Medulla oblongata (tissue), 1 donor: ENCODE measurements around the gene STK39.
"Not testable (repeated sequence)": the region's sequence is repeated elsewhere in the genome, so short reads cannot be mapped to it uniquely, and the experiment has no call there.

Experiments used
- DNase-seq: peaks from one replicate; pipeline ENCODE4 v3.0.0-alpha.2; 2015; ENCODE audit errors: extremely low spot score

STK39 gene

DNA sequence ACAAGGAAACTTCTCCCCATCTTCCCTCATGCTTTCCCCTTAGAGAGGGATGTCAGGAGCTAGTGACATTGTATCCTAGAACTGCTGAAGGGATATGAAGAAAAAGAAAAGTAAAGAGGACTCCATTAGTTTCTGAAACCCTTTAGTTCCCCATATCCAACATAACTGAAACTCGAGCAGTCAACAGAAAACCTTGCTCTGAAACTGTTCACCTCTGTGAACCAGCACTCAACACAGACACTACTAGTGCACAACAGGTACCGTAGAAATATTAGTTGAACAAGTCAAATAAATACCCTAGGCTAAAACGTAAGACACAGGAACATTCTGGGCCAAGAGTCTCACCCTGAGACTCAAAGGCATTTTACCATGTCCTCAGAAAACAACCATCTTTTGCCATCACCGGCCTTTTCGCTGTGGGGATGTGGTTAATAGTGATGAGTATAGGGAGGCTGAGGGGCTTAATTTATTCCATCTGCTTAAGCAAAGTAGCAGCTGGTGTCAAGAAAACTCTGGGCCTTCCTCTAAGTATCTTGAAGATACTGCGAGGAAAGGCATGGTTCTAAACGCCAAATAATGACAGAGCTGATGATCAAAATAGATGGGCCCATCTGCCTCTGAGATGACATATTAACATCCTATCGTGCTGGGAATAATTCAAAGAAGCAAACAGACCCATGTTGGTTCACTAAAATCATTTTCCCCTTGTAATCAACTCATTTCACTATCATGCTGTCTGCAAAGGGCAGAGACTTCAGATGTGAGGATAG lies 156.8 kb downstream of the STK39 start:
- no peak for DNase-seq

GRCh38 chr2:168089200-168089599 lies 158.2 kb downstream of the STK39 start:
- no peak for DNase-seq

DNA sequence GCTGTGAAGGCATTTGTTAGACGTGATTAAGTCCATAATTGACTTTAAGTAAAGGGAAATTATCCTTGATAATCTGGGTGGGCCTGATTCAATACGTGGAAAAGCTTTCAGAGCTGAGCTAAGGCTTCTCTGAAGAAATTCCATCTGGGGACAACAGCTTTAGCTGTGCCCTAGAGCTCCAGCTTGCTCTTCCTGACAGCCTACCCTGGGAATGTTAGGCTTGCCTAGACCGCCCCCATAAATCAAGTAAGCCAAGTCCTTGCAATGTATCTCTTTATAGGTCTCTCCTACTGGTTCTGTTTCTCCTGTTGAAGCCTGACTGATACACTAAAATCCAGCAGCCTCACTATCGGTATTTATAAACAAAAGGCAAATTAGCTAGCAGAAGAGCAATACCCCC lies 160.0 kb downstream of the STK39 start:
- no peak for DNase-seq

DNA sequence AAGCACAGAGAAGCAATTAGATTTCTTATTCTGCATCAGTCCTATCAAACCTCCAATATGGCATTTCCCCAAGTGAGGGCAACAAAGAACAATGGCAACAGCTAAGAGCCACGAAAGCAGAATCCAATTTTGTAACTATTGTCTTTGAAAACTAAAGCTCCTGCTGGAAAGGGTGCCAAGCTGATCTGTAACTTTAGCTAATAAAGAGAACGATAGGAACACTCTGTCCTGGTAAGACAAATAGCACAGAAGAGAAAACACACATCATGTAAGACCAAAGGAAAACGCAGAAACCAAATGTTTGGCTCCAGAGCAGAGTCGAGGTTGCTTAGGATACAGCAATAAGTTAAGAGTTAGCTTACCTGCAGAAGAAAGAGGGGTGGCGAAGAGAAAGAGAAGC lies 160.5 kb downstream of the STK39 start:
- DNase-seq: peak; percentile 78

DNA sequence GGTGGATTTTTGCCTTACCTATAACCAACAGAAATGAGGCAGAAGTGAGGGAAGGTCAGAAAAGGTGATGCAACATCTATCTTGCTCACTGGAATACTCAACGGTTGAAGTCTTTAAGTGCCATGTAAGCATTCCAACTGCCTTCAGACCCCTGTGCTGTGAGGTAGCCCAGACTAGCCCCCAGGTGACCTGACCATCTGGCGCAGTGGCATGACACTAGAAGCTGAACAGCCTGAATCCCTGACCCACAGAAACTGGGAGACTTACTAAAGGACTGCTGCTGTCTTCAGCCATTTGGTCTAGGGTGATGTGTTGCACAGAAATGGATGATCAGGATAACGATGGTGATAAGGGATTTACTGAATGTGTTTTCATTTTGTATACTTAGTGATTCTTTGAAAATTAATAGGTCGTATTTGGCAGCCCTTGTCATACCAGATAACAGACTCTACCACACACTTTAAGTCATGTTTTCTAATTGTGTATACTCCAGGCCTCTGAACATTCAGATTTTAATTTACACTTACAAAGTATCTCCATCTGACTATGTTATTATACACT lies 161.5 kb downstream of the STK39 start:
- DNase-seq: no peak

- DNase-seq: no peak
Observed at GRCh38 chr2:168084288-168084687, 163.1 kb downstream of the STK39 start.

DNA sequence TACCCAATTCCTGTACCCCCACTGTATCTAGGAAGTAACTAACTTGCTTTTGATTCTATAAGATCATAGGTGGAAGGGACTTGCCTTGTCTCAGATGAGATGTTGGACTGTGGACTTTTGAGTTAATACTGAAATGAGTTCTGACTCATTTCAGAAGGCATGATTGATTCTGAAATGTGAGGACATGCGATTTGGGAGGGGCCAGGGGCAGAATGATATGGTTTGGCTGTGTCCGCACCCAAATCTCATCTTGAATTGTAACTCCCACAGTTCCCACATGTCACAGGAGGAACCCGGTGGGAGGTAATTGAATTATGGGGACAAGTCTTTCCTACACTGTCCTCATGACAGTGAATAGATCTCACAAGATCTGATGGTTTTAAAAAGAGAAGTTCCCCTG lies 165.9 kb downstream of the STK39 start:
- DNase-seq: not testable (repeated sequence)

- no peak for DNase-seq
Observed at GRCh38 chr2:168079236-168079635, 168.2 kb downstream of the STK39 start.

DNA sequence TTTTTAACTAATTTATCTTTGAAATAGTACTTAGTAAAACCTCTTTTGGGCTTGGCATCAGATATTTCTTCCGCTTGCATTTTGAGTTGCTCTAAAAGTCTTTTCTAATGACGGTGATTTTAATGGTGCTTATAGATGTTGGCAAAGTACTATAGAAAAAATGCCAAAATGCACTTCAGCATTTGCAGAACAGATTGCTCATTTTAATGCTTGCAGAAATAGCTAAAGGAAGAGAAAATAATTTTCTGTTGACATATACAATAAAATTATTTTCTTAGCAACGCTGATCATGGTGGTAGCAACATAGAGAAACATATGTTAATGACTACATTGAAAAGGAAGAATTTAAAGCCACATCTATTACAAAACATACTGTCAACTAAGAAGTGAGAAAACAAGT lies 170.7 kb downstream of the STK39 start:
- DNase-seq: no peak

DNA sequence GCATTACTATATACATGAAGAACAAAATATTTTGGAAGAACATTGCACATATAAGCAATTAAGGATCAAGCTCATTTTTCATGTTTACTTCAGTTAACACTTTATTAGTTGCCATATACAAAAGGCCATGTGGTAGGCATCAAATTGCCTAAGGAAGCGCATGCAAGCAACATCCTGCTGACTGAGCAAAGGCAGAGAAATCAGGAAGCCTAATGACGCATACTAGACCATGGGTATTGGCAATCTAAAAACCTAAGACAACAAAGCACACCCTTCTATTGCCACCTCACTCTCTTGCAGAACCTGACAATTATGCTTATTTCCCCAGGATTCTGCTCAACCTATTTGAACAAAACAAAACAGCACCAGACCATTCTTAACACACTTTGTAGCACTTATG lies 171.9 kb downstream of the STK39 start:
- no peak for DNase-seq

DNA sequence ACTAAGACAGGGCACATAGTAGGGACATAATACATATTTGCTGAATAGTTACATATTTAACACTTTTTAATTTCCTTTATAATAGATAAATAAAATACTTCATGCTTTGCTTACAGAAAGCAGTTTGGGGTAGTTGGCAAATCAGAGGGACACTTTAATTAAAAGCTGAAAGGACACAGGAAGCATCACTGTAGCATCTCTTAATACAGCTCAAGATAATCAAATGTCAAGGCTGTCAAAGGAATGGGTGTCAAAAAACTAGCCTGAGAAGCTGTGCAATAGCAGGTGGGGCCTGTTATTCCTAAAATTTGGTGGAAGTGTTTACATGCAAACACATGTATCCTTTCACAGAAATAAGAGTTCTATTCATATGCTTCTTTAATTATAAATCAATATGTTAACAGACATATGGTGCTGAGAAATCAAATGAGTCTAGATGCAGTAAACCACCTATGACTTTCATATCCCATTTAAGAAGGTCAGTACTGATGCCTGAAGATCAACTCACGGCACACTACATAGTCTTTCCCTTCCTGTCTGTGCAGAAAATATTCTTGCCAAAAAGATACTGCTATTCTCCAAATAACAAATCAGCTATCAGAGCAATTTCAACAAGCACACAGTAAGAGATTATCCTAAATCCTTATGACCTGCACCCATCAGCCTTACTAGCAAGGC lies 174.6 kb downstream of the STK39 start:
- DNase-seq: no peak

DNA sequence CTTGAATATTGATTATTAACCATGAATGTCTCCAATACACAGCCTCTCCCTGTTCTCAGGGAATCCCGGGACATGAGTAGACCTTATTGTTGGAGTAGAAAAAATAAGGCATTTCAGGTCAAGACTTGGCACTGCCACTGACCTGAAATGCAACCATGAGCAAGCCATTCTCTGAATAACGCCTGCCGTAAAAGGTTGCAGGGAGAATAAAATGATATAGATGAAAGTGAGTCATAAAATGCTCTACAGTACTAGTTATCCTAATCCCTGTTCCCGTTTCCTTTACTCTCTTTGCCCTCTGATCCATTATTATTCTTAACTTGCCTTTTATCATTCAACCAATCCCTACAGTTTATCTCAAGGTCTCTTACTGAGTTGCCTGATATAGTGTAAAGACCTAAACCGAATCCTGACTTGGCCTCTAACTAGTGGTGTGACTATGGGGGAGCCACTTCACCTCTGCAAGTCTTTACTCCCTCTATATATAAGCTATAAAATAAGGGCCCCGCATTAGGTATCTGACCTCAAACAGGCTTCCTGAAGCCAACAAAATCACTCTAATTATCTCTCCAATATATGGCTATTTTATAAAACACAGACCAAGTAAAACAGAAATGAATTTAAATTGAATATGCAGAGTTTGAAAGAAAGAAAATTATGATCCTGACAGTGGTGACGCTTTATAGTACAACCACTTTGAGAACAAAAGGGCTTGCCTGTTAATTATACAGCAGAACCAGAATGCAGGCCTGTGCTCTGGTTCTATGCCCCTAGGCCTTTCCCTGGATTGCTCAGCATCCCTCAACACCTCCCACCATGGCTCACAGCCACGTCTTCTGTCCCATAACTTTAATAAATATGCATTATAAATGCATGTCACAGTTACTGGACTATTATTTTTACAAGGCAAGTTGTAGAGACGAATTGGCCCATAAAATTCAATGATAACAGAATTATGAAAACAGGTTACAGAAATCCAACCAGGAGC lies 183.1 kb downstream of the STK39 start:
- no peak for DNase-seq

- no peak for DNase-seq
Observed at GRCh38 chr2:168062936-168063335, 184.5 kb downstream of the STK39 start.

DNA sequence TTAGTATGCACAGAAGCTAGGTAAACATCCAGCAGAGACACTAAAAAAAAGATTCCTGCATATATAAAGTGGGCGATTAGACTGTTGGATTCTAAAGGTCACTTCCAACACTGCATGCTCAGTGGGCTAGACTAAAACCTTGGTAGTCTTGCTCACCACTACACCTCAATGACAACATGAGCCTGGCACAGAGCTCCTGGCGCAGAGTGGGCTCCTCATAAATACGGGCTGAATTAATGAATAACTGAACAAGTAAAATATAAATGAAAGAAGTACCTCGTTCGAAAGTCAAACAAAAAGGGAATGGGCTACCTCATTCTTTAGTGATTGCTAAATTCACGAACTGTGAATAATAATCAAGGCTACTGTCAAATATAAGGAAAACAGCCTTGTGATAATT lies 185.3 kb downstream of the STK39 start:
- no peak for DNase-seq

- no peak for DNase-seq
Observed at GRCh38 chr2:168060986-168061750, 186.2 kb downstream of the STK39 start.

- DNase-seq: no peak
Observed at GRCh38 chr2:168059758-168060157, 187.6 kb downstream of the STK39 start.

- no peak for DNase-seq
Observed at GRCh38 chr2:168058675-168059074, 188.7 kb downstream of the STK39 start.

- DNase-seq: no peak
Observed at GRCh38 chr2:168056242-168056787, 191.1 kb downstream of the STK39 start.

DNA sequence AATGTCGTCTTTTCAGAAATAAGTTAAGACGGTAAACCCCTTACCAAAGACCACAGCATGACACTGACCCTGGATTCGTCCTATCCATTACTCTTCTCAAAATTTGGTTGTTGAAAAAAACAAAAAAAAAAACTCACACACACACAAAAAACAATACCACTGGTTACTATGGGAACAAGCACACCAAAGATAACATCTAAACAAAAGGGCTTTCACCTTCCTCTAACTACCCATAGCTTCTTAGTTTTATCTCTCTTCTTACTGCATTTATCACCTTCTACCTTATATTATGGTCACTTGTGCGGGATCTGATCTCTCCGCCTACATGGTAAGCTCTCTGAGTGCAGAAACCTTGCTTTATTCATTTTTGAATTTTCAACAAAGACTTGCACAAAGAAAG lies 192.7 kb downstream of the STK39 start:
- no peak for DNase-seq

- no peak for DNase-seq
Observed at GRCh38 chr2:168053676-168054075, 193.7 kb downstream of the STK39 start.

- no peak for DNase-seq
Observed at GRCh38 chr2:168052773-168053172, 194.6 kb downstream of the STK39 start.
